Panc1 (cell line): ENCODE measurements around the gene SKA3. TPM values are rescaled to one million over a fixed set of nuclear protein-coding genes. Genes with fewer than 3 reads are reported as not detected.
A peak's percentile ranks its signal among the peaks of the same experiment; 100 is the strongest.

Experiments
- ATAC-seq: fragments of 200-7000 bp; cut with Tn5 transposase; 2 replicates; pipeline ENCODE4 v1.9.1; 2020; ENCODE audit warnings: mild to moderate bottlenecking, moderate library complexity
- BruUV-seq: library from RNA; stranded (reverse); fragments of 400-500 nt; replicated peaks from 2 replicates; lab custom pipeline; 2021; lab: Mats Ljungman, UMichigan
- CTCF ChIA-PET: fragments of 300-600 bp; sonication (Branson Sonifier 250); formaldehyde crosslinking; loops from one replicate; lab custom pipeline; 2022; ENCODE audit warnings: antibody characterized with exemption; lab: Charles Lee
- POLR2A ChIA-PET: fragments of 300-600 bp; sonication (Branson Sonifier 250); formaldehyde crosslinking; loops from one replicate; lab custom pipeline; 2022; ENCODE audit warnings: antibody characterized with exemption; lab: Charles Lee
- DNase-seq: peaks from one replicate; pipeline ENCODE4 v3.0.0-alpha.2; 2010; ENCODE audit warnings: low read depth, low spot score
- H3K27ac ChIP-seq: 2 replicates; pipeline ENCODE4 v1.5.1; 2011; ENCODE audit warnings: mild to moderate bottlenecking, low read length, inconsistent platforms
- H3K27me3 ChIP-seq: fragments of 200-500 bp; sonication (Bioruptor generic); 2 replicates; pipeline ENCODE4 v1.6.0; 2014; ENCODE audit warnings: low read length, inconsistent platforms; ENCODE audit not compliant: control insufficient read depth, insufficient read depth
- H3K36me3 ChIP-seq: fragments of 200-500 bp; sonication (Bioruptor generic); 2 replicates; pipeline ENCODE4 v1.5.1; 2014; ENCODE audit warnings: inconsistent platforms, mild to moderate bottlenecking, low read length, moderate library complexity; ENCODE audit not compliant: control insufficient read depth, insufficient read depth
- H3K4me1 ChIP-seq: 2 replicates; pipeline ENCODE4 v1.5.1; 2011; ENCODE audit warnings: inconsistent platforms, mild to moderate bottlenecking, low read length, moderate library complexity; ENCODE audit not compliant: control insufficient read depth, insufficient read depth
- H3K4me3 ChIP-seq, 2 experiments: 2 replicates each; pipeline ENCODE4 v1.5.1; 2011 to 2012; ENCODE audit warnings: low read depth in 2 of 2, low read length in 2 of 2, mild to moderate bottlenecking in 2 of 2, inconsistent platforms in 1 of 2, moderate library complexity in 1 of 2
- H3K9me3 ChIP-seq: fragments of 200-500 bp; sonication (Bioruptor generic); 2 replicates; pipeline ENCODE4 v1.5.1; 2014; ENCODE audit warnings: low read depth, mild to moderate bottlenecking, inconsistent platforms, low read length, moderate library complexity; ENCODE audit not compliant: control insufficient read depth, insufficient read depth
- CTCF ChIP-seq: fragments of 450-650 bp; IDR thresholded peaks from 2 replicates; pipeline ENCODE4 v1.5.1; 2017; ENCODE audit warnings: mild to moderate bottlenecking
- POLR2AphosphoS5 ChIP-seq: IDR thresholded peaks from 2 replicates; pipeline ENCODE4 v1.6.1; 2012; ENCODE audit warnings: mild to moderate bottlenecking, low read depth, low read length, moderate library complexity
- REST ChIP-seq, 2 experiments: IDR thresholded peaks; 2 replicates each; pipeline ENCODE4 v1.6.1; 2011 to 2012; ENCODE audit warnings: low read depth in 2 of 2, control low read depth in 1 of 2, low read length in 1 of 2, mild to moderate bottlenecking in 1 of 2, moderate library complexity in 1 of 2; ENCODE audit not compliant: insufficient read depth in 1 of 2
- SIN3A ChIP-seq: IDR thresholded peaks from 2 replicates; pipeline ENCODE4 v1.6.1; 2012; ENCODE audit warnings: low read depth, mild to moderate bottlenecking, low read length, moderate library complexity, borderline replicate concordance; ENCODE audit not compliant: insufficient read depth
- TCF7L2 ChIP-seq: IDR thresholded peaks from 2 replicates; pipeline ENCODE4 v1.6.1; 2011; ENCODE audit warnings: mild to moderate bottlenecking, low read depth, low read length, inconsistent platforms
- in situ Hi-C: cut with HindIII; loops from 2 replicates; pipeline ENCODE4 v1.10.0; 2016; ENCODE audit warnings: low sequenced_read_pairs, low pct_unique_long_range_greater_than_20kb
- intact Hi-C: fragments of 100-400 bp; cut with micrococcal nuclease; formaldehyde crosslinking; loops from one replicate; pipeline ENCODE4 v1.10.0; 2022; ENCODE audit not compliant: unreplicated experiment
- total RNA-seq: library from RNA; stranded (reverse); gene quantifications from one replicate; pipeline ENCODE4 v1.2.1, GENCODE V29; 2021; ENCODE audit not compliant: unreplicated experiment

Gene SKA3
- total RNA-seq, 1 experiment from 2014 or later = 15.1 TPM

GRCh38 chr13:21176982-21177284 is 581 bp upstream of the SKA3 start:
- CTCF ChIA-PET = no interaction called here
- H3K9me3 ChIP-seq = no peaks in the 10 kb centered on the region
- H3K27me3 ChIP-seq = no peaks in the 10 kb centered on the region
- in situ Hi-C loops (no loop called here), intact Hi-C loops (no loop called here)
- peak overlapping the region; percentile 92 for H3K27ac ChIP-seq
- peak overlapping the region; percentile 68 to 80 for H3K4me3 ChIP-seq
- ATAC-seq (peak; percentile 29), DNase-seq (no peak)
- H3K36me3 ChIP-seq = peaks cover 7% of the 10 kb centered on the region
- H3K4me1 ChIP-seq = peaks cover 6% of the 10 kb centered on the region; the same call in 1 of the 2 replicates
- POLR2A ChIA-PET = interaction anchor here (0.6 kb wide), 1 partner anchor 143 kb away, joined by 7 read pairs; no protein-coding TSS in a partner anchor
- no TSS peak for BruUV-seq
- TF ChIP-seq SIN3A (no peak), POLR2AphosphoS5 (no peak), TCF7L2 (no peak), REST (IDR thresholded peaks at IDR 0.05; ENCODE audit: insufficient read depth in 1 of 2, low read depth in 2 of 2, low read length in 1 of 2) (no peak), CTCF (no peak)

- BruUV-seq = TSS peak; percentile 88
Measured at GRCh38 chr13:21175656-21176214, 617 bp downstream of the SKA3 start.

More at GRCh38 chr13:21175656-21176214, 617 bp downstream of the SKA3 start:
- no peak for TF ChIP-seq CTCF
- TF ChIP-seq POLR2AphosphoS5 = no peak
- no peak for TF ChIP-seq SIN3A
- TF ChIP-seq REST (IDR thresholded peaks at IDR 0.05; ENCODE audit: insufficient read depth in 1 of 2, low read depth in 2 of 2, low read length in 1 of 2) = no peak
- TF ChIP-seq TCF7L2 = no peak
- peaks cover 6% of the 10 kb centered on the region; the same call in 1 of the 2 replicates for H3K4me1 ChIP-seq
- no peak for ATAC-seq
- peak overlapping the region; percentile 92 for H3K27ac ChIP-seq
- ChIA-PET POLR2A (no interaction called here), CTCF (no interaction called here)
- H3K9me3 ChIP-seq = no peaks in the 10 kb centered on the region
- peaks cover 7% of the 10 kb centered on the region for H3K36me3 ChIP-seq
- no peaks in the 10 kb centered on the region for H3K27me3 ChIP-seq
- intact Hi-C loops (no loop called here), in situ Hi-C loops (no loop called here)
- H3K4me3 ChIP-seq = peak overlapping the region; percentile 68 to 80
- no peak for DNase-seq
